BLaER1 treated with 17β-estradiol and CSF1 and Interleukin-3, amounts not matched to agents 10 nM and 100 nM (cell line): ENCODE results near the gene ATRNL1.
A peak's percentile ranks its signal among the peaks of the same experiment; 100 is the strongest.
"Not testable (repeated sequence)": the region's sequence is repeated elsewhere in the genome, so short reads cannot be mapped to it uniquely, and the experiment has no call there.

ENCODE experiments used
- H3K27ac ChIP-seq, 11 experiments: shearing (Covaris generic); formaldehyde crosslinking; 2 replicates each; pipeline ENCODE4 v1.8.1; 2022
- H3K27me3 ChIP-seq, 11 experiments: shearing (Covaris generic); formaldehyde crosslinking; 2 replicates each; pipeline ENCODE4 v1.8.1; 2022
- H3K36me3 ChIP-seq, 11 experiments: shearing (Covaris generic); formaldehyde crosslinking; 2 replicates each; pipeline ENCODE4 v1.8.1; 2022
- H3K4me1 ChIP-seq, 10 experiments: shearing (Covaris generic); formaldehyde crosslinking; 2 replicates each; pipeline ENCODE4 v1.8.1; 2022
- H3K4me2 ChIP-seq, 11 experiments: shearing (Covaris generic); formaldehyde crosslinking; 2 replicates each; pipeline ENCODE4 v1.8.1; 2022
- H3K4me3 ChIP-seq, 10 experiments: shearing (Covaris generic); formaldehyde crosslinking; 2 replicates each; pipeline ENCODE4 v1.8.1; 2022
- H3K9ac ChIP-seq, 11 experiments: shearing (Covaris generic); formaldehyde crosslinking; 2 replicates each; pipeline ENCODE4 v1.8.1; 2022
- H3K9me3 ChIP-seq, 11 experiments: shearing (Covaris generic); formaldehyde crosslinking; replicated peaks in 1 of 11; 2 replicates each; pipeline ENCODE4 v1.8.1; 2022
- H4K20me1 ChIP-seq, 11 experiments: shearing (Covaris generic); formaldehyde crosslinking; 2 replicates each; pipeline ENCODE4 v1.8.1; 2022
- Cebpa-rat ChIP-seq, 11 experiments: shearing (Covaris generic); IDR thresholded peaks; 2 replicates each; pipeline ENCODE4 v1.8.1; 2022

ATRNL1 gene

DNA sequence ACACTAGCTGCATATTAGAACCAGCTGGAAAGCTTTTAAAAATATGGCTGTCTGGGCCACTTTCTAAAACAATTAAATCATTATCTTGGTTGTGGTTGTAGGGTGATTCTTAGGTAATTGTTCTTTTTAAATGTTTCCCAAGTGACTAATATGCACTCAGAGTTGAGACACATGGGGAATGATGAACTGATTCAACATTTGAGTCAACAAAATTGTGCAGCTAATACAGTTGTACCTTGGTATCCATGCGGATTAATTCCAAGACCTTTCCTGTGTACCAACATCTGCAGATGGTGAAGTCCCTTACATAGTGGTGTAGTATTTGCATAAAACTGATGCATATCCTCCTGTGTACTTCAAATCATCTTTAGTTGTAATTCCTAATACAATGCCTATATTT is 242.2 kb downstream of the ATRNL1 start:
- no peak overlapping the region for H3K4me2 ChIP-seq
- no peak overlapping the region for H3K4me3 ChIP-seq
- no peaks in the 10 kb centered on the region for H3K36me3 ChIP-seq
- H3K9ac ChIP-seq: no peak overlapping the region
- no peak overlapping the region for H3K27ac ChIP-seq
- no peaks in the 10 kb centered on the region; a peak in 2 of 22 replicates for H3K9me3 ChIP-seq
- no peaks in the 10 kb centered on the region for H3K4me1 ChIP-seq
- no peaks in the 10 kb centered on the region for H4K20me1 ChIP-seq
- TF ChIP-seq Cebpa-rat (IDR thresholded peaks at IDR 0.05): no peak
- H3K27me3 ChIP-seq: no peaks in the 10 kb centered on the region

- H3K4me2 ChIP-seq: no peak overlapping the region
- TF ChIP-seq Cebpa-rat (IDR thresholded peaks at IDR 0.05): no peak
- H4K20me1 ChIP-seq: no peaks in the 10 kb centered on the region
- no peaks in the 10 kb centered on the region for H3K9me3 ChIP-seq
- no peak overlapping the region for H3K4me3 ChIP-seq
- no peaks in the 10 kb centered on the region for H3K27me3 ChIP-seq
- no peak overlapping the region for H3K27ac ChIP-seq
- H3K4me1 ChIP-seq: no peaks in the 10 kb centered on the region
- no peak overlapping the region for H3K9ac ChIP-seq
- H3K36me3 ChIP-seq: no peaks in the 10 kb centered on the region
Observed at GRCh38 chr10:115355162-115355760, 262.1 kb downstream of the ATRNL1 start.

- not testable (repeated sequence) for H3K4me3 ChIP-seq, H3K4me2 ChIP-seq, H3K27ac ChIP-seq, H3K4me1 ChIP-seq, H3K9ac ChIP-seq, H3K27me3 ChIP-seq, H4K20me1 ChIP-seq
- peaks cover 26 to 42% (median 35%) of the 10 kb centered on the region in 11 experiments for H3K9me3 ChIP-seq
- peaks cover 0 to 12% (median 0%) of the 10 kb centered on the region in 11 experiments; a peak in 5 of 22 replicates for H3K36me3 ChIP-seq
Observed at GRCh38 chr10:115367920-115368319, 274.8 kb downstream of the ATRNL1 start.

DNA sequence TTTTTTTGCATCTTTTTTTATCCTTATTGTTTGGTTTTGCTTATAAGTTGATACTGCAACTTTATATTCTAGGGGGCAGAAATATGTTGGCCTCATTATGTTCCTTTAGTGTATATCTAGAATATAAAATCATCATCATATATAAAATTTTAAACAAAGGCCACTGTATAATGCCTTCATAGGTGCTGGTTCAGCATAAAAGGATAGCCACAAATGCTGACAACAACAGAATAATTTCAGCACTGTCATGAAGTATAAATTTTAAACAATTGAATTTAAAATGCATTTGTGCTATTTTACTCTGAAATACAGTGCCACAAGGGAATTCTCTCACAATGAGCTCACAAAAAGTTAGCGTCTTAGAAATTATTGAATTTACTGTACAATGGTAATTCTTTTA is 285.9 kb downstream of the ATRNL1 start:
- no peak for TF ChIP-seq Cebpa-rat (IDR thresholded peaks at IDR 0.05)
- no peak overlapping the region for H3K4me2 ChIP-seq
- peaks cover 0 to 4% (median 0%) of the 10 kb centered on the region in 10 experiments; a peak in 1 of 20 replicates for H3K4me1 ChIP-seq

DNA sequence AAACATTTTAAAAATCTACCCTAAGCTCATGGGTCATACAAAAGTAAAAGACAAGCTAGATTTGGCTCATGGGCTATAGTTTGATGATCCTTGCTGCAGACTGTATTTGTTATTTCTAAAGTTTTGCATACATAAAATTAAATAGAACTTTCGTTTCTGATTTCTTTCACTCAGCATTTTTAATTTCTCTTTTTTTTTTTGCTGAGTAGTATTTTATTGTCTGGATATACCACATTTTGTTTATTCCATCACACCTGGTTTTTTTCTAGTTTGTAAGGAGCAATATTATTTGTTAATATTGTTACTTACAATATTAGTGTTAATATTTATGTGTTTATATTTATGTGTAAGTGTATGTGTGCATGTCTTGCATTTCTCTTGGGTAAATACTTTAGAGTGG is 291.5 kb downstream of the ATRNL1 start:
- TF ChIP-seq Cebpa-rat (IDR thresholded peaks at IDR 0.05): no peak

More for the DNA sequence above, 285.9 kb downstream of the ATRNL1 start:
- no peaks in the 10 kb centered on the region for H3K27me3 ChIP-seq
- H3K27ac ChIP-seq: no peak overlapping the region
- H3K9ac ChIP-seq: no peak overlapping the region
- no peaks in the 10 kb centered on the region for H3K36me3 ChIP-seq
- H4K20me1 ChIP-seq: no peaks in the 10 kb centered on the region
- no peak overlapping the region for H3K4me3 ChIP-seq
- H3K9me3 ChIP-seq: peaks cover 0 to 15% (median 6%) of the 10 kb centered on the region in 11 experiments; a peak in 7 of 22 replicates

GRCh38 chr10:115390607-115391006 is 297.4 kb downstream of the ATRNL1 start:
- Histone ChIP-seq H3K9ac (no peak overlapping the region), H3K36me3 (no peaks in the 10 kb centered on the region), H3K4me1 (no peaks in the 10 kb centered on the region), H3K4me2 (no peak overlapping the region), H3K27me3 (no peaks in the 10 kb centered on the region), H3K27ac (no peak overlapping the region), H3K4me3 (no peak overlapping the region), H3K9me3 (peaks cover 0 to 9% (median 0%) of the 10 kb centered on the region in 11 experiments; a peak in 1 of 22 replicates), H4K20me1 (no peaks in the 10 kb centered on the region)
- no peak for TF ChIP-seq Cebpa-rat (IDR thresholded peaks at IDR 0.05)

More for the DNA sequence above, 291.5 kb downstream of the ATRNL1 start:
- H3K36me3 ChIP-seq: no peaks in the 10 kb centered on the region
- no peak overlapping the region for H3K9ac ChIP-seq
- H4K20me1 ChIP-seq: no peaks in the 10 kb centered on the region
- 0 out of 22 replicates have a peak, but pooled peaks cover 0 to under 1% (median 0%) of the 10 kb centered on the region in 11 experiments for H3K9me3 ChIP-seq
- no peaks in the 10 kb centered on the region for H3K4me1 ChIP-seq
- H3K4me2 ChIP-seq: no peak overlapping the region
- no peaks in the 10 kb centered on the region for H3K27me3 ChIP-seq
- H3K4me3 ChIP-seq: no peak overlapping the region
- H3K27ac ChIP-seq: no peak overlapping the region

- Histone ChIP-seq H3K4me2 (no peak overlapping the region), H4K20me1 (no peaks in the 10 kb centered on the region), H3K4me3 (no peak overlapping the region), H3K4me1 (no peaks in the 10 kb centered on the region), H3K36me3 (no peaks in the 10 kb centered on the region), H3K9ac (no peak overlapping the region), H3K27me3 (no peaks in the 10 kb centered on the region), H3K9me3 (no peaks in the 10 kb centered on the region), H3K27ac (no peak overlapping the region)
- TF ChIP-seq Cebpa-rat (IDR thresholded peaks at IDR 0.05): no peak
Observed at GRCh38 chr10:115398026-115398425, 304.9 kb downstream of the ATRNL1 start.

DNA sequence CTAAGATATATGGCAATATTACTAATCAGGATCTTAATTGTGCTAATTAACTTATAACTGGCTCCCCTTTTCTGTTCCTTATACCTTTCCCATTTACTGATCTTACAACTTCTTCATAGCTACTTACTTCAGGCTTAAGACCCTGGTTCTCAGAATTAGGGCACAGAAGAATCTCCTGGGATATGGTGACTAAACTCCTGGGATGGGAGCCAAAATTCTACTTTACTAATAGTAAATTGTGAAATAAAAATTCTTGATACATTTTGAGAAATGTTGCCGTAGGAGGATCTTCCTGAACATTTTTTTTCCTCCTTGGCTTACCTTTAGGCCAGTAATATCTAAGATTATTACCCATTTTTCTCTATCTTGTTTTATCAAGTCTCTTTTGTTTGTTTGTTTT is 309.5 kb downstream of the ATRNL1 start:
- H3K27me3 ChIP-seq: no peaks in the 10 kb centered on the region
- H3K4me2 ChIP-seq: no peak overlapping the region

DNA sequence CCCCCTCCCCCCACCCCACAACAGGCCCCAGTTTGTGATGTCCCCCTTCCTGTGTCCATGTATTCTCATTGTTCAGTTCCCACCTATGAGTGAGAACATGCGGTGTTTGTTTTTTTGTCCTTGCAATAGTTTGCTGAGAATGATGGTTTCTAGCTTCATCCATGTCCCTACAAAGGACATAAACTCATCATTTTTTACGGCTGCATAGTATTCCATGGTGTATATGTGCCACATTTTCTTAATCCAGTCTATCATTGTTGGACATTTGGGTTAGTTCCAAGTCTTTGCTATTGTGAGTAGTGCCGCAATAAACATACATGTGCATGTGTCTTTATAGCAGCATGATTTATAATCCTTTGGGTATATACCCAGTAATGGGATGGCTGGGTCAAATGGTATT is 312.7 kb downstream of the ATRNL1 start:
- not testable (repeated sequence) for H3K36me3 ChIP-seq, H3K4me1 ChIP-seq, H3K27ac ChIP-seq, H4K20me1 ChIP-seq, H3K27me3 ChIP-seq, H3K9ac ChIP-seq, H3K4me2 ChIP-seq, H3K4me3 ChIP-seq
- peaks cover 13 to 29% (median 17%) of the 10 kb centered on the region in 11 experiments; a peak in 17 of 22 replicates for H3K9me3 ChIP-seq

More for the DNA sequence above, 309.5 kb downstream of the ATRNL1 start:
- Histone ChIP-seq H3K9ac (no peak overlapping the region), H3K27ac (no peak overlapping the region), H3K4me3 (no peak overlapping the region), H3K9me3 (peaks cover 0 to 3% (median 0%) of the 10 kb centered on the region in 11 experiments; a peak in 1 of 22 replicates), H4K20me1 (no peaks in the 10 kb centered on the region), H3K36me3 (no peaks in the 10 kb centered on the region), H3K4me1 (no peaks in the 10 kb centered on the region)
- no peak for TF ChIP-seq Cebpa-rat (IDR thresholded peaks at IDR 0.05)

DNA sequence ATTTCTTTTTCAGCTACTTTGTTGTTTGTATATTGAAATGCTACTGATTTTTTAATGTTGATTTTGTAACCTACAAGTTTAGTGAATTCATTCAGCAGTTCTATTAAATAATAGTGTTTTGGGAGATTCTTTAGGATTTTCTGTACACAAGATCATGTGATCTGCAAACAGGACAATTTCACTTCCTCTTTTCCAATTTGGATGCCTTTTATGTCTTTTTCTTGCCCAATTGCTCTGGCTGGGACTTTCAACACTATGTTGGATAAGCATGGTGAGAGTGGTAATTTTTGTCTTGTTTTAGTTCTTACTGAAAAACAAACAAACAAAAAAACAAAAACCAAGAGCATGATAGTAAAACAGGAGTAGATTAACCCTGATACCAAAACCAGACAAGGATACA is 316.2 kb downstream of the ATRNL1 start:
- no peaks in the 10 kb centered on the region for H3K36me3 ChIP-seq
- peak overlapping the region in 2 of 11 experiments; percentile 35 to 43; a peak in 2 of 22 replicates for H3K27ac ChIP-seq
- TF ChIP-seq Cebpa-rat (IDR thresholded peaks at IDR 0.05): no peak
- H3K27me3 ChIP-seq: no peaks in the 10 kb centered on the region
- no peaks in the 10 kb centered on the region for H4K20me1 ChIP-seq
- no peak overlapping the region for H3K9ac ChIP-seq
- peak overlapping the region in 2 of 11 experiments; percentile 2 to 29; a peak in 2 of 22 replicates for H3K4me2 ChIP-seq
- no peak overlapping the region for H3K4me3 ChIP-seq
- H3K4me1 ChIP-seq: peaks cover 0 to 8% (median 0%) of the 10 kb centered on the region in 10 experiments; a peak in 3 of 20 replicates
- peaks cover 13 to 29% (median 17%) of the 10 kb centered on the region in 11 experiments; a peak in 17 of 22 replicates for H3K9me3 ChIP-seq
